AG04449 (cell line): Measurements from ENCODE around the gene WASL.

ENCODE experiments used
- CTCF ChIA-PET: fragments of 350-600 bp; formaldehyde crosslinking; extraction: SDS; loops from one replicate; lab custom pipeline; 2021; ENCODE audit warnings: antibody characterized with exemption; lab: Yijun Ruan, JAX
- POLR2A ChIA-PET: fragments of 400-600, 350-600 bp; formaldehyde crosslinking; extraction: SDS; loops from one replicate; lab custom pipeline; 2020; ENCODE audit warnings: antibody characterized with exemption, inconsistent platforms; lab: Yijun Ruan, JAX
- DNase-seq: peaks from one replicate; pipeline ENCODE4 v3.0.0-alpha.2; 2010; ENCODE audit warnings: low read depth, low spot score
- H3K4me3 ChIP-seq: 2 replicates; pipeline ENCODE4 v1.5.1; 2011; ENCODE audit warnings: low read depth, mild to moderate bottlenecking, control low read depth, low read length
- TF ChIP-seq, protein P1 (sequence below): IDR thresholded peaks from one replicate; pipeline ENCODE4 v1.5.1; 2011; ENCODE audit warnings: mild to moderate bottlenecking, moderate library complexity, low read length, control low read depth, inconsistent platforms; ENCODE audit not compliant: insufficient read depth; ENCODE audit errors: missing control alignments

The WASL gene

DNA sequence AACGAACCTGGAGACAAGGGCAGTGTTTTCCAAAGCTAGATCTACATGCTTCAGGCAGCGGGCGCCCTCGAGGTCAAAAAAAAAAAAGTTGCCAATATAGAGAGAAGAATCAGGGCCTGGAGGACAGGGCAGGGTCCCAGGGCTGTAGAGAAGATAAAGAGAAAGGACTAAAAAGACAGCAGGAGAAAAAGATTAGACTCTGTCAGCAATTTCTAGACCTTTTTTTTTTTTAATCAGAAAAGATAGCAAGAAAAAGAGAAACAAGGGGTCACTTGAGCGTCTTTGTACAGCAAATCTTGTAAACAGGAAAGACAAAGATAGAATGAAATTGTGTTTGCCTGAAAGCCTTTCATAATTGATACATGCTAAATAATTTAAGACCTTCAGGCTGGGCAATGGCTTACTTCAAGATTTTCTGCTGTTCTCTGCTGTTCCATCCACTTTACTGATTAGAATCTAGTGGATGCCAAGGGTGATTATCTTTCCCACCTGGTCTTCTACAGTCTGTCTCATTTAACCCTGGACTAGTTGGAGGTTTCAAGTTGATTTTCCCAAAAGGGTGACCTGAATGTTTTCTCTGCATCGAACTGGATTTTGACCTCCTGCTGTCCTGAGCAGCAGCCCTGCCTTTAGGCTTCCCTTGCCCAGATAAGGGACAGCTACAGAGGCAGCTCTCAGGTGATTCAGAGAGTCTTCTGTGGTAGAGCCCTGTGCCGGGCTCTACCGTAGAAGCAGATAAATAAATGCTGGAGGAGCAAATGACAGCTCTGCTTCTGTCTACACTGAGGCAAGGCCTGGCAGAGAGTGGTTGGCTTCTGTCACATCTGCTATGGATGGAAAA, 88.1 kb downstream of the WASL start:
- DNase-seq, result no peak
- TF ChIP-seq, protein P1, sequence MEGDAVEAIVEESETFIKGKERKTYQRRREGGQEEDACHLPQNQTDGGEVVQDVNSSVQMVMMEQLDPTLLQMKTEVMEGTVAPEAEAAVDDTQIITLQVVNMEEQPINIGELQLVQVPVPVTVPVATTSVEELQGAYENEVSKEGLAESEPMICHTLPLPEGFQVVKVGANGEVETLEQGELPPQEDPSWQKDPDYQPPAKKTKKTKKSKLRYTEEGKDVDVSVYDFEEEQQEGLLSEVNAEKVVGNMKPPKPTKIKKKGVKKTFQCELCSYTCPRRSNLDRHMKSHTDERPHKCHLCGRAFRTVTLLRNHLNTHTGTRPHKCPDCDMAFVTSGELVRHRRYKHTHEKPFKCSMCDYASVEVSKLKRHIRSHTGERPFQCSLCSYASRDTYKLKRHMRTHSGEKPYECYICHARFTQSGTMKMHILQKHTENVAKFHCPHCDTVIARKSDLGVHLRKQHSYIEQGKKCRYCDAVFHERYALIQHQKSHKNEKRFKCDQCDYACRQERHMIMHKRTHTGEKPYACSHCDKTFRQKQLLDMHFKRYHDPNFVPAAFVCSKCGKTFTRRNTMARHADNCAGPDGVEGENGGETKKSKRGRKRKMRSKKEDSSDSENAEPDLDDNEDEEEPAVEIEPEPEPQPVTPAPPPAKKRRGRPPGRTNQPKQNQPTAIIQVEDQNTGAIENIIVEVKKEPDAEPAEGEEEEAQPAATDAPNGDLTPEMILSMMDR, result no peak
- POLR2A ChIA-PET, result no interaction called here
- CTCF ChIA-PET, result interaction anchor here (1.0 to 1.1 kb wide), 2 partner anchors 13 to 205 kb away, joined by 3 read pairs; no protein-coding TSS in a partner anchor
- no peak overlapping the region for H3K4me3 ChIP-seq

DNA sequence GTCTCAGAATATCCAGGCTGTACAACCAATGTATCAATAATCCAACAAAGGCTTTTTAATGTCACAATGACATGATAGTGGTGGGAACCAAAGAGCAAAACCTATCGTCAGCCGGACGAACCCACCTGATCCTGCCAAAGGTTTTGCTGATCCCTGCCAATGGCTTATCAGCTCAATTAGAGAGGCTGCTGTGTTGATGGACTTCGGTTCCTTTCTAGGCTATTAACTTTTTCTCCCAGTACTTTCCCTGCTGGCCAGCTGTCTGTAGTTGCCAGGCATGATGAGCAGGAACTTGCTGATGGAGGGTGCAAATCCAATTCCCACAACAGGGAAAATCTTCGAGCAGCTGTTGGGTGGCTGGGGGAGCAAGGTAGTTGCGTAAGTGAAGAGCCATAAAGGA, 90.8 kb downstream of the WASL start:
- DNase-seq, result no peak
- ChIA-PET POLR2A (no interaction called here), CTCF (no interaction called here)
- no peak overlapping the region for H3K4me3 ChIP-seq
- TF ChIP-seq, protein P1, result no peak

DNA sequence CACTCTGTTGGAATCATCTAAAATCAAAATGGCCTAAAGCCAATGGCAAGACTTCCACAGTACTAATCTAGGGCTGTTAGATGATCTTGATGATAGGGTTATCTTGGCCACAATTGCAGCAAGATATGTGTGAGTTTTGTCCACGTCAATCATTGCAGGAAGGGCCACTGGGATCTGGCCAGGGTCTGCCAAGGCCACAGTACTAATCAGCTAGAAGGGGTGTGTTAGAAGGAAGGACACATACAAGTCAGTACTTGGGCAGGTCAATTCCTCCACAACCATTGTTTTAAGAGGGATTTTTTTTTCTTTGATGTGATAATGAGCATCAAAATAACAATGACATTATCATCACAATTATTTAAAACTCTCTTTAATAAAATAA, 91.5 kb downstream of the WASL start:
- ChIA-PET CTCF (no interaction called here), POLR2A (no interaction called here)
- no peak overlapping the region for H3K4me3 ChIP-seq
- TF ChIP-seq, protein P1, result no peak
- no peak for DNase-seq

DNA sequence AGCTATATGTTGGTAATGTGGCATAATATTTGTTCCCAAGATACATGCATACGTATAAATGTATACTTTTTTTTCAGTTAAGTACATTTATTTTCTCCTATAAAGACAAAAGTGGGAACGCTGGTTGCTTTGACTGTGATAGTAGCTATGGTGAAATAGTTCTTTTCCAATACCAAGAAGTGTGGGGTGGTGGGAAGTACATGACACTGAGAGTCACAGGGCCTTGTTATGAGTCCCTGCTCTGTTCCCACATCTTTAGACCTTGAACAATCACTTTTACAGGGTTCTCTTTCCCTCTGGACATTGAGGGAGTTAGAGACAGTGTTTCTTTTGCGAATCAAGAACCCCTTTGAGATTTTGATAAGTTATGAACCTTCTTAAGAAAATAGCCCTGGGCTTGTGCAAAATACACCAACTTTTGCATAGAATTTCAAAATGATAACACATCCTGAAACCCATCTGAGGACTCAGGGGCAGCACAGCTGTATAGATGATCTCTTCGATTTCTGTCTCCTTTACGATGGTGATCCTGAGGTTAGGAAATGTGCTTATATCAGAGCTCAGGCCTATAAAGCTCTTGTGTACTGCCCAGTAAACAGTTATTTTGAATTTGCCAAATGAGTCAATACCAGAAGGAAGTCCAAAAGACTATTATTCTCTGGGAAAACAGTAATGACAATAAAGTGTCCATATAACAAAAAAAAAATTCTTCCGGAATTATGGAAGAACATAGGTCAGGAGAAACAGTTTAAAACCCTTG, 92.1 kb downstream of the WASL start:
- TF ChIP-seq, protein P1, result no peak
- no peak overlapping the region for H3K4me3 ChIP-seq
- no peak for DNase-seq
- ChIA-PET CTCF (no interaction called here), POLR2A (no interaction called here)

DNA sequence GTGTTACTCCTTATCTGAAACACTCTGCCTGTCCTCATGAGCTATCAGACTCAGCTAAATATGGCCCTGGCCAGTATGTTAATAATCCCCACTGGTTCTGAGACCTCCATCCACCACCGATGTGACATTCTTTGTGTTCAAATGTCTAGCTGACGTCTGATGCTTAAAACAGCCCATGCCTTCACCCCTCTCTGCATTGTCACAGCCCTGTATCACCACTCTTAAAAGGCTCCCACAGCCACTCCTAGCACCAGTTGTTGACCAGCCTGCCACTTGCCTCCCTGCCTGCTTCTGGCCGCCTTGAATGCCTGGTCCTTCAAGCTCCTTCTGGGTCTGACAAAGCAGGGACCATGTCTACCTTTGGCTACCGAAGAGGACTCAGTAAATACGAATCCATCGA, 93.2 kb downstream of the WASL start, which contains the start of gene LMOD2:
Gene LMOD2, plus strand, starts transcription at position 253 of the 400 bp plus-strand sequence. Its CDS starts 98 bp downstream, at position 351.
- DNase-seq, result no peak
- no peak within 1 kb of the TSS for H3K4me3 ChIP-seq
- POLR2A ChIA-PET, result no interaction called here
- TF ChIP-seq, protein P1, result no peak
- CTCF ChIA-PET, result interaction anchor here (0.6 kb wide), 1 partner anchor 27 kb away, joined by 3 read pairs; no protein-coding TSS in a partner anchor

DNA sequence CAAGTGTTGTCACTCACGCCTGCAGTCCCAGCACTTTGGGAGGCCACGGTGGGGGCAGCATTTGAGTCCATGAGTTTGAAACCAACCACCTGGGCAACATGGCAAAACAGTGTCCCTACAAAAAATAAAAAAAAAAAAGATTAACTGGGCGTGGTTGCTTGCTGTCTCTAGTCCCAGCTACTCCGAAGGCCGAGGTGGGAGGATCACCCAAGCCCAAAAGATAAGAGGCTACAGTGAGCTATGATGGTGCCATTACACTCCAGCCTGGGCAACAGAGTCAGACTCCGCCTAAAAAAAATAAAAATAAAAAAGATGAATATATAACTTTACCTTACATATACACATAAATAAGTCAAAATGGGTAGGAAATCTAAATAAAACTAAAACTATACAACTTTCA, 95.6 kb downstream of the WASL start:
- POLR2A ChIA-PET, result no interaction called here
- CTCF ChIA-PET, result interaction anchor here (0.9 kb wide), 1 partner anchor 16 kb away, joined by 3 read pairs; no protein-coding TSS in a partner anchor

More for the DNA sequence above, 95.6 kb downstream of the WASL start:
- DNase-seq, result no peak
- TF ChIP-seq, protein P1, result no peak
- no peak overlapping the region for H3K4me3 ChIP-seq
